ENCODE data around the gene KLK8.

The KLK8 gene

GRCh38 chr19:50980208-50980607 lies 21.2 kb downstream of the KLK8 start:
- Histone ChIP-seq H3K36me3 (replicated peaks) (no peaks in the 10 kb centered on the region), H3K27me3 (replicated peaks) (no peaks in the 10 kb centered on the region), H3K27ac (no peak overlapping the region), H3K4me3 (ENCODE audit: low read depth, low read length) (no peak overlapping the region)
- in situ Hi-C loops (cut with HindIII; ENCODE audit: low pct_ligation_motif_present, low sequenced_read_pairs), result no loop called here
- no peak for TF ChIP-seq CTCF (IDR thresholded peaks at IDR 0.05; ENCODE audit: low read depth, low read length, missing control alignments)
- no peak for DNase-seq

- no peak overlapping the region for H3K27ac ChIP-seq
- DNase-seq, result no peak
- no peak for TF ChIP-seq CTCF (IDR thresholded peaks at IDR 0.05; ENCODE audit: low read depth, low read length, missing control alignments)
- in situ Hi-C loops (cut with HindIII; ENCODE audit: low pct_ligation_motif_present, low sequenced_read_pairs), result no loop called here
- no peaks in the 10 kb centered on the region for H3K36me3 ChIP-seq (replicated peaks)
- no peaks in the 10 kb centered on the region for H3K27me3 ChIP-seq (replicated peaks)
- H3K4me3 ChIP-seq (ENCODE audit: low read depth, low read length), result no peak overlapping the region
These were observed 21.6 kb downstream of the KLK8 start for GRCh38 chr19:50979758-50980157.

- Histone ChIP-seq H3K4me3 (ENCODE audit: low read depth, low read length) (no peak overlapping the region), H3K27me3 (replicated peaks) (no peaks in the 10 kb centered on the region), H3K36me3 (replicated peaks) (no peaks in the 10 kb centered on the region), H3K27ac (no peak overlapping the region)
- in situ Hi-C loops (cut with HindIII; ENCODE audit: low pct_ligation_motif_present, low sequenced_read_pairs), result no loop called here
- TF ChIP-seq CTCF (IDR thresholded peaks at IDR 0.05; ENCODE audit: low read depth, low read length, missing control alignments), result no peak
- DNase-seq, result no peak
These were observed 22.5 kb downstream of the KLK8 start for GRCh38 chr19:50978772-50979390.

- no peak overlapping the region for H3K4me3 ChIP-seq (ENCODE audit: low read depth, low read length)
- TF ChIP-seq CTCF (IDR thresholded peaks at IDR 0.05; ENCODE audit: low read depth, low read length, missing control alignments), result no peak
- in situ Hi-C loops (cut with HindIII; ENCODE audit: low pct_ligation_motif_present, low sequenced_read_pairs), result no loop called here
- no peaks in the 10 kb centered on the region for H3K27me3 ChIP-seq (replicated peaks)
- H3K27ac ChIP-seq, result no peak overlapping the region
- DNase-seq, result no peak
- H3K36me3 ChIP-seq (replicated peaks), result no peaks in the 10 kb centered on the region
These were observed 23.8 kb downstream of the KLK8 start for GRCh38 chr19:50977626-50978025.

GRCh38 chr19:50975766-50976165 lies 25.6 kb downstream of the KLK8 start:
- DNase-seq, result no peak
- in situ Hi-C loops (cut with HindIII; ENCODE audit: low pct_ligation_motif_present, low sequenced_read_pairs), result no loop called here
- no peak for TF ChIP-seq CTCF (IDR thresholded peaks at IDR 0.05; ENCODE audit: low read depth, low read length, missing control alignments)
- H3K4me3 ChIP-seq (ENCODE audit: low read depth, low read length), result no peak overlapping the region
- no peaks in the 10 kb centered on the region for H3K36me3 ChIP-seq (replicated peaks)
- H3K27me3 ChIP-seq (replicated peaks), result no peaks in the 10 kb centered on the region
- no peak overlapping the region for H3K27ac ChIP-seq
